Measurements from ENCODE around the gene LMTK3. TPM values are rescaled to one million over a fixed set of nuclear protein-coding genes. Genes with fewer than 3 reads are reported as not detected.

The LMTK3 gene, protein sequence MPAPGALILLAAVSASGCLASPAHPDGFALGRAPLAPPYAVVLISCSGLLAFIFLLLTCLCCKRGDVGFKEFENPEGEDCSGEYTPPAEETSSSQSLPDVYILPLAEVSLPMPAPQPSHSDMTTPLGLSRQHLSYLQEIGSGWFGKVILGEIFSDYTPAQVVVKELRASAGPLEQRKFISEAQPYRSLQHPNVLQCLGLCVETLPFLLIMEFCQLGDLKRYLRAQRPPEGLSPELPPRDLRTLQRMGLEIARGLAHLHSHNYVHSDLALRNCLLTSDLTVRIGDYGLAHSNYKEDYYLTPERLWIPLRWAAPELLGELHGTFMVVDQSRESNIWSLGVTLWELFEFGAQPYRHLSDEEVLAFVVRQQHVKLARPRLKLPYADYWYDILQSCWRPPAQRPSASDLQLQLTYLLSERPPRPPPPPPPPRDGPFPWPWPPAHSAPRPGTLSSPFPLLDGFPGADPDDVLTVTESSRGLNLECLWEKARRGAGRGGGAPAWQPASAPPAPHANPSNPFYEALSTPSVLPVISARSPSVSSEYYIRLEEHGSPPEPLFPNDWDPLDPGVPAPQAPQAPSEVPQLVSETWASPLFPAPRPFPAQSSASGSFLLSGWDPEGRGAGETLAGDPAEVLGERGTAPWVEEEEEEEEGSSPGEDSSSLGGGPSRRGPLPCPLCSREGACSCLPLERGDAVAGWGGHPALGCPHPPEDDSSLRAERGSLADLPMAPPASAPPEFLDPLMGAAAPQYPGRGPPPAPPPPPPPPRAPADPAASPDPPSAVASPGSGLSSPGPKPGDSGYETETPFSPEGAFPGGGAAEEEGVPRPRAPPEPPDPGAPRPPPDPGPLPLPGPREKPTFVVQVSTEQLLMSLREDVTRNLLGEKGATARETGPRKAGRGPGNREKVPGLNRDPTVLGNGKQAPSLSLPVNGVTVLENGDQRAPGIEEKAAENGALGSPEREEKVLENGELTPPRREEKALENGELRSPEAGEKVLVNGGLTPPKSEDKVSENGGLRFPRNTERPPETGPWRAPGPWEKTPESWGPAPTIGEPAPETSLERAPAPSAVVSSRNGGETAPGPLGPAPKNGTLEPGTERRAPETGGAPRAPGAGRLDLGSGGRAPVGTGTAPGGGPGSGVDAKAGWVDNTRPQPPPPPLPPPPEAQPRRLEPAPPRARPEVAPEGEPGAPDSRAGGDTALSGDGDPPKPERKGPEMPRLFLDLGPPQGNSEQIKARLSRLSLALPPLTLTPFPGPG (N-terminal part only)
- 10 to 100 TPM in 4 of 5 experiments, 1 to 10 TPM in 1; 5.3 to 21.4 (median 19.2) TPM for total RNA-seq
- under 1 TPM in 1 of 2 donors, not detected in 1; 0.03 TPM for polyA plus RNA-seq
- total RNA-seq = 31.6 reads per million, percentile 61 among the genes with 10 or more reads in this experiment

DNA sequence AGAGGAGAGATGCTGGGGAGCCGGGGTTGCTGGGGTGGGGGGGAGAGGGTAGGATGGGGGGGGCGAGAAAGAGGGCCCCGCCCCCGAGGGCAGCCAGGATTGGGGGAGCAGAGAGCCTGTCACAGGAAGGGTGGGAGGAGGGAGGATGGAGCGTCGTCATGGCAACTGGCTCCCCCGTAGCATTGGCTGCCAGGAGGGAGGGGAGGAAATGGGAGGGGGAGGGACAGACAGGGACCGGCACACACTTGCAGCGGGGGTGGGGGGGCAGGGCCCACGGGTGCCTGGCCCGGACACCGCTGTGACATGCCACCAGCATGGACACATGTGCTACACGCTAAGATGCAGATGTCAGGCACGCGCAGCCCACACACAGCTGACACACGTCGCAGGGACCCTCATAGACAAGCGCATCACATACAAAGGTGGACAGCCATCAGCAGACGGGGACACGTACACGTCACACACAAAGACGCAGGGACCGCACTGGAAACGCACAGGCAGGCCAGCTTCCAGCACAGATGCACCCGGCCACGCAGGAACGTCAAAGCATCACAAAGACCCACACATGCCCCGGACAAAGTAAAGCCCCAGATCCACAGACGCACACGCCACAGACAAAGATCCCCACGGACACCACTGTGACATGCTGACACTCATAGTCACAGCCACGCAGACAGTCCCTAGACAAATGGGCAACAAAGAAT lies at the start of gene LMTK3:
TSS of gene LMTK3 (minus strand) at position 36 of the 704 bp plus-strand sequence. CDS start 259 bp downstream, outside the sequence.
- intact Hi-C loops (cut with micrococcal nuclease) = loop anchor here (1.0 to 5.0 kb wide), 11 partner anchors 43 to 1129 kb away; partner anchors contain the start of genes CYTH2 (in 1 of the 2), FTL (in 1 of the 2), GRIN2D (in 1 of the 2) and GYS1 (in 1 of the 2)
- peak; percentile 61 to 96 (median 87) for DNase-seq
- peak within 1 kb of the TSS; percentile 82 for H3K27ac ChIP-seq (ENCODE audit: low read depth, low read length)
- peaks cover 11 to 18% (median 13%) of the 10 kb centered on the region in 7 donors for H3K4me1 Mint-ChIP-seq
- H3K36me3 Mint-ChIP-seq = peaks cover 0 to 5% (median 0%) of the 10 kb centered on the region in 5 donors
- H3K4me3 ChIP-seq (ENCODE audit: low read length) = peak within 1 kb of the TSS; percentile 82
- no peaks in the 10 kb centered on the region for H3K9me3 Mint-ChIP-seq
- peak within 1 kb of the TSS in 7 of 10 donors; percentile 86 to 94 (median 89) for H3K4me3 Mint-ChIP-seq
- no peaks in the 10 kb centered on the region for H3K9me3 ChIP-seq (ENCODE audit: control insufficient read depth in 2 of 3, low read length in 3 of 3)
- peak; percentile 84 for ATAC-seq
- ChIA-PET CTCF (interaction anchor here (1.0 to 1.6 kb wide), 2 partner anchors 23 to 72 kb away, joined by 4 to 5 read pairs; no protein-coding TSS in a partner anchor), POLR2A (interaction anchor here (1.3 kb wide), 1 partner anchor 19 kb away, joined by 5 read pairs; no protein-coding TSS in a partner anchor)
- peak within 1 kb of the TSS; percentile 40 to 92 (median 86) for H3K27ac Mint-ChIP-seq
- no peaks in the 10 kb centered on the region for H3K27me3 Mint-ChIP-seq
- peaks cover 0 to 15% (median 0%) of the 10 kb centered on the region in 3 experiments for H3K36me3 ChIP-seq (ENCODE audit: control insufficient read depth in 2 of 3, insufficient read depth in 3 of 3, low read length in 3 of 3)
- H3K4me1 ChIP-seq (ENCODE audit: control insufficient read depth in 2 of 2, insufficient read depth in 2 of 2, low read length in 2 of 2) = peaks cover 21 to 22% of the 10 kb centered on the region in 2 donors
- H3K27me3 ChIP-seq (ENCODE audit: control insufficient read depth in 2 of 2, insufficient read depth in 2 of 2, low read length in 2 of 2) = no peaks in the 10 kb centered on the region

- no peak for ATAC-seq
- H3K36me3 Mint-ChIP-seq = no peaks in the 10 kb centered on the region
- H3K27me3 Mint-ChIP-seq = peaks cover 0 to 14% (median 7%) of the 10 kb centered on the region in 5 donors
Observed at GRCh38 chr19:48561412-48561811, 49.8 kb upstream of the LMTK3 start.

GRCh38 chr19:48560095-48560530 lies 48.5 kb upstream of the LMTK3 start:
- intact Hi-C loops (cut with micrococcal nuclease) = no loop called here
- no peaks in the 10 kb centered on the region for H3K36me3 Mint-ChIP-seq
- peak in 1 of 9 donors; percentile 5 for DNase-seq

More at GRCh38 chr19:48561412-48561811, 49.8 kb upstream of the LMTK3 start:
- H3K36me3 ChIP-seq (ENCODE audit: control insufficient read depth in 2 of 3, insufficient read depth in 3 of 3, low read length in 3 of 3) = no peaks in the 10 kb centered on the region
- no peaks in the 10 kb centered on the region for H3K27me3 ChIP-seq (ENCODE audit: control insufficient read depth in 2 of 2, insufficient read depth in 2 of 2, low read length in 2 of 2)
- peaks cover 0 to 5% (median 2%) of the 10 kb centered on the region in 7 donors for H3K4me1 Mint-ChIP-seq
- no peak for DNase-seq
- no peak overlapping the region for H3K27ac Mint-ChIP-seq
- H3K4me3 Mint-ChIP-seq = no peak overlapping the region
- POLR2A ChIA-PET = interaction anchor here (0.6 kb wide), 1 partner anchor 201 kb away, joined by 3 read pairs; no protein-coding TSS in a partner anchor
- H3K4me1 ChIP-seq (ENCODE audit: control insufficient read depth in 2 of 2, insufficient read depth in 2 of 2, low read length in 2 of 2) = no peaks in the 10 kb centered on the region
- no peak overlapping the region for H3K4me3 ChIP-seq (ENCODE audit: low read length)
- CTCF ChIA-PET = no interaction called here
- intact Hi-C loops (cut with micrococcal nuclease) = no loop called here
- no peaks in the 10 kb centered on the region for H3K9me3 ChIP-seq (ENCODE audit: control insufficient read depth in 2 of 3, low read length in 3 of 3)
- H3K9me3 Mint-ChIP-seq = no peaks in the 10 kb centered on the region
- no peak overlapping the region for H3K27ac ChIP-seq (ENCODE audit: low read depth, low read length)

GRCh38 chr19:48558018-48558684 lies 46.5 kb upstream of the LMTK3 start:
- Mint-ChIP-seq H3K27ac (no peak overlapping the region), H3K9me3 (no peaks in the 10 kb centered on the region), H3K36me3 (no peaks in the 10 kb centered on the region), H3K27me3 (peaks cover 0 to 14% (median 7%) of the 10 kb centered on the region in 5 donors), H3K4me3 (peak overlapping the region in 3 of 10 donors; percentile 11 to 69 (median 16)), H3K4me1 (peaks cover 0 to 5% (median 2%) of the 10 kb centered on the region in 7 donors)
- ChIA-PET CTCF (interaction anchor here (0.7 kb wide), 1 partner anchor 1084 kb away, joined by 5 read pairs; the partner anchor contains the start of gene SCAF1), POLR2A (no interaction called here)
- no peak overlapping the region for H3K27ac ChIP-seq (ENCODE audit: low read depth, low read length)
- DNase-seq (no peak), ATAC-seq (no peak)
- H3K36me3 ChIP-seq (ENCODE audit: control insufficient read depth in 2 of 3, insufficient read depth in 3 of 3, low read length in 3 of 3) = no peaks in the 10 kb centered on the region
- H3K9me3 ChIP-seq (ENCODE audit: control insufficient read depth in 2 of 3, low read length in 3 of 3) = no peaks in the 10 kb centered on the region
- no peaks in the 10 kb centered on the region for H3K4me1 ChIP-seq (ENCODE audit: control insufficient read depth in 2 of 2, insufficient read depth in 2 of 2, low read length in 2 of 2)
- H3K4me3 ChIP-seq (ENCODE audit: low read length) = no peak overlapping the region
- intact Hi-C loops (cut with micrococcal nuclease) = no loop called here
- H3K27me3 ChIP-seq (ENCODE audit: control insufficient read depth in 2 of 2, insufficient read depth in 2 of 2, low read length in 2 of 2) = no peaks in the 10 kb centered on the region

More at GRCh38 chr19:48560095-48560530, 48.5 kb upstream of the LMTK3 start:
- Histone ChIP-seq H3K27ac (ENCODE audit: low read depth, low read length) (no peak overlapping the region), H3K36me3 (ENCODE audit: control insufficient read depth in 2 of 3, insufficient read depth in 3 of 3, low read length in 3 of 3) (no peaks in the 10 kb centered on the region), H3K4me1 (ENCODE audit: control insufficient read depth in 2 of 2, insufficient read depth in 2 of 2, low read length in 2 of 2) (no peaks in the 10 kb centered on the region), H3K27me3 (ENCODE audit: control insufficient read depth in 2 of 2, insufficient read depth in 2 of 2, low read length in 2 of 2) (no peaks in the 10 kb centered on the region), H3K4me3 (ENCODE audit: low read length) (no peak overlapping the region), H3K9me3 (ENCODE audit: control insufficient read depth in 2 of 3, low read length in 3 of 3) (no peaks in the 10 kb centered on the region)
- no peak overlapping the region for H3K27ac Mint-ChIP-seq
- H3K27me3 Mint-ChIP-seq = peaks cover 0 to 14% (median 7%) of the 10 kb centered on the region in 5 donors
- peaks cover 0 to 5% (median 2%) of the 10 kb centered on the region in 7 donors for H3K4me1 Mint-ChIP-seq
- ChIA-PET POLR2A (no interaction called here), CTCF (interaction anchor here (0.8 to 1.8 kb wide), 2 partner anchors 24 to 71 kb away, joined by 4 to 5 read pairs; no protein-coding TSS in a partner anchor)
- no peaks in the 10 kb centered on the region for H3K9me3 Mint-ChIP-seq
- no peak for ATAC-seq
- no peak overlapping the region for H3K4me3 Mint-ChIP-seq

- no peaks in the 10 kb centered on the region for H3K36me3 Mint-ChIP-seq
- ChIA-PET POLR2A (interaction anchor here (0.6 kb wide), 1 partner anchor 168 kb away, joined by 3 read pairs; no protein-coding TSS in a partner anchor), CTCF (no interaction called here)
- Histone ChIP-seq H3K4me3 (ENCODE audit: low read length) (no peak overlapping the region), H3K36me3 (ENCODE audit: control insufficient read depth in 2 of 3, insufficient read depth in 3 of 3, low read length in 3 of 3) (no peaks in the 10 kb centered on the region), H3K9me3 (ENCODE audit: control insufficient read depth in 2 of 3, low read length in 3 of 3) (no peaks in the 10 kb centered on the region), H3K4me1 (ENCODE audit: control insufficient read depth in 2 of 2, insufficient read depth in 2 of 2, low read length in 2 of 2) (no peaks in the 10 kb centered on the region), H3K27me3 (ENCODE audit: control insufficient read depth in 2 of 2, insufficient read depth in 2 of 2, low read length in 2 of 2) (no peaks in the 10 kb centered on the region), H3K27ac (ENCODE audit: low read depth, low read length) (no peak overlapping the region)
- H3K27ac Mint-ChIP-seq = no peak overlapping the region
- ATAC-seq (no peak), DNase-seq (no peak)
- no peaks in the 10 kb centered on the region for H3K9me3 Mint-ChIP-seq
- intact Hi-C loops (cut with micrococcal nuclease) = no loop called here
- peaks cover 0 to 14% (median 7%) of the 10 kb centered on the region in 5 donors for H3K27me3 Mint-ChIP-seq
- peaks cover 0 to 5% (median 2%) of the 10 kb centered on the region in 7 donors for H3K4me1 Mint-ChIP-seq
- no peak overlapping the region for H3K4me3 Mint-ChIP-seq
Observed at GRCh38 chr19:48556825-48557224, 45.2 kb upstream of the LMTK3 start.
